Endothelial cell of umbilical vein (primary cell): Measurements from ENCODE around the gene CNBD2.
"Not testable (repeated sequence)": the region's sequence is repeated elsewhere in the genome, so short reads cannot be mapped to it uniquely, and the experiment has no call there.

Experiments used
- GATA2 ChIP-seq: IDR thresholded peaks from 2 replicates; pipeline ENCODE4 v1.7.0; 2011; ENCODE audit warnings: low read depth, mild to moderate bottlenecking, moderate library complexity, mixed read lengths, low read length; ENCODE audit not compliant: insufficient read length, insufficient read depth
- POLR2A ChIP-seq: IDR thresholded peaks from 2 replicates; pipeline ENCODE4 v1.6.1; 2012; ENCODE audit warnings: low read depth, mild to moderate bottlenecking, control low read depth, low read length
- TF ChIP-seq, protein P1 (sequence below), 2 donors: IDR thresholded peaks; 1 replicate in 1 of 2; 2 replicates in 1 of 2; pipeline ENCODE4 v1.5.1; 2011; ENCODE audit warnings: low read length in 2 of 2, mild to moderate bottlenecking in 2 of 2, moderate library complexity in 2 of 2, control low read depth in 1 of 2, inconsistent platforms in 1 of 2, low read depth in 1 of 2; ENCODE audit not compliant: insufficient read depth in 1 of 2; ENCODE audit errors: extremely low read depth in 1 of 2
- TF ChIP-seq, protein P2 (sequence below): IDR thresholded peaks from 2 replicates; pipeline ENCODE4 v1.6.1; 2011; ENCODE audit not compliant: insufficient read depth, insufficient read length

DNA sequence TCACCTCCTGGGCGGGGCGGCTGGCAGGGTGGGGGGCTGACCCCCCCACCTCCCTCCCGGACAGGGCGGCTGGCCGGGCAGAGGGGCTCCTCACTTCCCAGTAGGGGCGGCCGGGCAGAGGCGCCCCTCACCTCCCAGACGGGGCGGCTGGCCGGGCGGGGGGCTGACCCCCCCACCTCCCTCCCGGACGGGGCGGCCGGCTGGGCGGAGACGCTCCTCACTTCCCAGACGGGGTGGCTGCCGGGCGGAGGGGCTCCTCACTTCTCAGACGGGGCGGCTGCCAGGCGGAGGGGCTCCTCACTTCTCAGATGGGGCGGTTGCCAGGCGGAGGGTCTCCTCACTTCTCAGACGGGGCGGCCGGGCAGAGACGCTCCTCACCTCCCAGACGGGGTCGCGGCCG, 32.9 kb downstream of the CNBD2 start:
- TF ChIP-seq, protein P1, sequence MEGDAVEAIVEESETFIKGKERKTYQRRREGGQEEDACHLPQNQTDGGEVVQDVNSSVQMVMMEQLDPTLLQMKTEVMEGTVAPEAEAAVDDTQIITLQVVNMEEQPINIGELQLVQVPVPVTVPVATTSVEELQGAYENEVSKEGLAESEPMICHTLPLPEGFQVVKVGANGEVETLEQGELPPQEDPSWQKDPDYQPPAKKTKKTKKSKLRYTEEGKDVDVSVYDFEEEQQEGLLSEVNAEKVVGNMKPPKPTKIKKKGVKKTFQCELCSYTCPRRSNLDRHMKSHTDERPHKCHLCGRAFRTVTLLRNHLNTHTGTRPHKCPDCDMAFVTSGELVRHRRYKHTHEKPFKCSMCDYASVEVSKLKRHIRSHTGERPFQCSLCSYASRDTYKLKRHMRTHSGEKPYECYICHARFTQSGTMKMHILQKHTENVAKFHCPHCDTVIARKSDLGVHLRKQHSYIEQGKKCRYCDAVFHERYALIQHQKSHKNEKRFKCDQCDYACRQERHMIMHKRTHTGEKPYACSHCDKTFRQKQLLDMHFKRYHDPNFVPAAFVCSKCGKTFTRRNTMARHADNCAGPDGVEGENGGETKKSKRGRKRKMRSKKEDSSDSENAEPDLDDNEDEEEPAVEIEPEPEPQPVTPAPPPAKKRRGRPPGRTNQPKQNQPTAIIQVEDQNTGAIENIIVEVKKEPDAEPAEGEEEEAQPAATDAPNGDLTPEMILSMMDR (IDR thresholded peaks at IDR 0.05; ENCODE audit: extremely low read depth in 1 of 2, insufficient read depth in 1 of 2, low read depth in 1 of 2, low read length in 2 of 2): not testable (repeated sequence)
- not testable (repeated sequence) for TF ChIP-seq GATA2, POLR2A
- TF ChIP-seq, protein P2, sequence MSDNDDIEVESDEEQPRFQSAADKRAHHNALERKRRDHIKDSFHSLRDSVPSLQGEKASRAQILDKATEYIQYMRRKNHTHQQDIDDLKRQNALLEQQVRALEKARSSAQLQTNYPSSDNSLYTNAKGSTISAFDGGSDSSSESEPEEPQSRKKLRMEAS: not testable (repeated sequence)
